Coronary artery (tissue), 2 donors: ENCODE results near the gene BMP8B.
A peak's percentile ranks its signal among the peaks of the same experiment; 100 is the strongest.
"Not testable (repeated sequence)": the region's sequence is repeated elsewhere in the genome, so short reads cannot be mapped to it uniquely, and the experiment has no call there.

Experiments
- DNase-seq: peaks from one replicate; pipeline ENCODE4 v3.0.0-alpha.2; 2017; ENCODE audit warnings: low spot score
- H3K27ac ChIP-seq, 2 donors: fragments of 200-600 bp; sonication (generic); one replicate each; pipeline ENCODE4 v1.5.1; 2016 to 2019
- H3K4me3 ChIP-seq: fragments of 200-600 bp; sonication (generic); 2 replicates; pipeline ENCODE4 v1.5.1; 2016; ENCODE audit warnings: mild to moderate bottlenecking, moderate library complexity
- TF ChIP-seq, protein P1 (sequence below): fragments of 200-600 bp; sonication (generic); IDR thresholded peaks from one replicate; pipeline ENCODE4 v1.5.1; 2019; ENCODE audit warnings: antibody characterized with exemption

Gene BMP8B

DNA sequence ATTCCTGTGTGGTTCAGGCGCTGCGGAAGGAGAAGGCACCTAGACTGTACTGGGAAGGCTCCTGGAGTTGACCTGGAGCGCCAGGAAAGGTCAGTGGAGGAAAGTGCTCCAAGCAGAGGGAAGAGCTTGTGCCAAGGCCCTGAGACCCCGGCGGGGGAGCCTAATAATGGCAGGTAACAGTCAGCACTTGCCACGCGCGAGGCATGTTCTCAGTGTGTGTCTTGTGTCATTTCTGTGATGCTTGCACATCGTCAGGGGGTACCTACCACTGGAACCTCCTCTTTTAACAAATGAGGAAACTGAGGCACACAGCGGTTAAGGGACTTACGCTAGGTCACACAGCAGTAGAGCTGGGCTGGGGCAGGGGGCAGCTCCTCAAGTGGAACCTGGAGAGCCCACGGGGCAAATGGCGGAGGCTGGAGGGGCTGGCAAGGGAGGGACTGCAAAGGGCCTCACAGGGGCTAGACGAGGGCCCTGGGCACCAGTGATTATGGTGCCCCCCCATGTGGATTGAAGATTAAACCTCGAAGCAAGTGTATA is 976 bp upstream of the BMP8B start:
- no peak for DNase-seq
- Histone ChIP-seq H3K27ac (no peak overlapping the region), H3K4me3 (peak overlapping the region; percentile 77)
- TF ChIP-seq, protein P1, sequence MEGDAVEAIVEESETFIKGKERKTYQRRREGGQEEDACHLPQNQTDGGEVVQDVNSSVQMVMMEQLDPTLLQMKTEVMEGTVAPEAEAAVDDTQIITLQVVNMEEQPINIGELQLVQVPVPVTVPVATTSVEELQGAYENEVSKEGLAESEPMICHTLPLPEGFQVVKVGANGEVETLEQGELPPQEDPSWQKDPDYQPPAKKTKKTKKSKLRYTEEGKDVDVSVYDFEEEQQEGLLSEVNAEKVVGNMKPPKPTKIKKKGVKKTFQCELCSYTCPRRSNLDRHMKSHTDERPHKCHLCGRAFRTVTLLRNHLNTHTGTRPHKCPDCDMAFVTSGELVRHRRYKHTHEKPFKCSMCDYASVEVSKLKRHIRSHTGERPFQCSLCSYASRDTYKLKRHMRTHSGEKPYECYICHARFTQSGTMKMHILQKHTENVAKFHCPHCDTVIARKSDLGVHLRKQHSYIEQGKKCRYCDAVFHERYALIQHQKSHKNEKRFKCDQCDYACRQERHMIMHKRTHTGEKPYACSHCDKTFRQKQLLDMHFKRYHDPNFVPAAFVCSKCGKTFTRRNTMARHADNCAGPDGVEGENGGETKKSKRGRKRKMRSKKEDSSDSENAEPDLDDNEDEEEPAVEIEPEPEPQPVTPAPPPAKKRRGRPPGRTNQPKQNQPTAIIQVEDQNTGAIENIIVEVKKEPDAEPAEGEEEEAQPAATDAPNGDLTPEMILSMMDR: no peak

DNA sequence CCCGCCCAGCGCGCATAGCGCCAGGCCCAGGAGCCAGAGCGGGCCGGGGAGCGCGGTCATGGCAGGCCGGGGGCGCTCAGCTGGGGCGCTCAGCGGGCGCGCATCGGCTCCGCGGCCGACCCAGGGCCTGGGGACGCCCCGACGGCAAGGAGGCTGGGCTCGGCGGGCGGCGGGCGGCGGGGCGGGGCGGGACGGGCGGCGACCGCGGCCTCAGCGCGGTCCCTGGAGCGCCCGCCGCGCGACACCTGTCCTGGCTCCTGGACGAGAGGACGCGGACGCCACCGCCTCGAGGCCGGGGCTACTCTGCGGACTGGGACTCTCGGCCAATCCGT is 273 bp downstream of the BMP8B start:
- TF ChIP-seq, protein P1: no peak
- DNase-seq: no peak
- Histone ChIP-seq H3K27ac (peak overlapping the region in 1 of 2 donors; percentile 45), H3K4me3 (peak overlapping the region; percentile 77)

DNA sequence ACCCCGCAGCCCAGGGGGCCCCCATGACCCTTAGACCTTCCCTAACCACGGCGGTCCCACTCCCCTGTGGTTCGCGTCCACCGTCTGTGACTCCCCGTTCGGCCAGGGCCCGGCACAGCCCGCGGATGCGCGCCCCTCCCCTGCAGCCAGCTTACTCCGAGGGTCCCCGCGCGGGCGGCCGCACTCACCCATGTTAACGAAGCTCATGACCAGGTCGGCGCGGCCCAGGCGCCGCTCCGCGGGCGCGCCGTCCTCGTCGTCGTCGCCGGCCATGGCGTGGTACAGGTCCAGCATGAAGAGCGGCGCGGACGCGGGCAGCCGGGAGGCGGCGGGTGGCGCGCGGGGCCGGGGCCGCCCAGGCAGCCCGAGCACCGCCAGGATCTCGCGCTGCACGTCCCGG is 701 bp downstream of the BMP8B start:
- not testable (repeated sequence) for H3K27ac ChIP-seq, DNase-seq
- H3K4me3 ChIP-seq: peak overlapping the region; percentile 77

DNA sequence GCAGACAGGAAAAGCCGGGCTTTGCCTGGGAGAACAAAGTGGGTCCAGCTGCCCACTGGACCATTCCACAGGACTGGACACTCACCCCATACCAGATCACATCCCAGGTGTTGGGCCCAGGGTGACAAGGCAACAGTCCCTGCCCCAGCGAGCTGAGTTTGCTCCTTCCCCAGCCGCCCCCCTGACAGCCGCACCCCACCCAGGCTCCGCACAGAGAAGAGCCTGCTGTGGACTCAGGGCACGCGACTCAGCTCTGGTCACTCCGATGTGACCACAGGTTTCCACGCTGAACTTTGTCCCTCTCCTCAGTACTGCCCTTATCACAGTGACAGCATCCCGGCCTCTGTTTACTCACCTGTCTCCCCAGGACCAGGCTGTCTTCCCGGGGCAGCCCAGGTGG is 1.2 kb downstream of the BMP8B start:
- no peak for DNase-seq
- H3K4me3 ChIP-seq: peak overlapping the region; percentile 77
- TF ChIP-seq, protein P1: no peak

DNA sequence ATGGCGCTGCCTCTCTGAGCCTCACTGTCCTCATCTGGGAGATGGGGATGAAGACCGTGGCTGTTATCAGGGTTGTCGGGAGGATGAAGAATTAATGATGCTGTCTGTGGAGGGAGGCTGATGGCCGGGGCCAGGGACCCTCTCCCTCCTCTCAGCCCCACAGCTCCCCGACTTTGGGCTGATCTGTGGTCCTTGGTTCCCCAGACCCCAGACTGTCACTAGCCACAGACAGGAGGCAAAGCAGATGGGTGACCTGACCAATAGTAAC is 1.6 kb downstream of the BMP8B start:
- not testable (repeated sequence) for H3K4me3 ChIP-seq, DNase-seq
- H3K27ac ChIP-seq: peak overlapping the region in 1 of 2 donors; percentile 4

More for the DNA sequence above, 1.2 kb downstream of the BMP8B start:
- H3K27ac ChIP-seq: no peak overlapping the region

DNA sequence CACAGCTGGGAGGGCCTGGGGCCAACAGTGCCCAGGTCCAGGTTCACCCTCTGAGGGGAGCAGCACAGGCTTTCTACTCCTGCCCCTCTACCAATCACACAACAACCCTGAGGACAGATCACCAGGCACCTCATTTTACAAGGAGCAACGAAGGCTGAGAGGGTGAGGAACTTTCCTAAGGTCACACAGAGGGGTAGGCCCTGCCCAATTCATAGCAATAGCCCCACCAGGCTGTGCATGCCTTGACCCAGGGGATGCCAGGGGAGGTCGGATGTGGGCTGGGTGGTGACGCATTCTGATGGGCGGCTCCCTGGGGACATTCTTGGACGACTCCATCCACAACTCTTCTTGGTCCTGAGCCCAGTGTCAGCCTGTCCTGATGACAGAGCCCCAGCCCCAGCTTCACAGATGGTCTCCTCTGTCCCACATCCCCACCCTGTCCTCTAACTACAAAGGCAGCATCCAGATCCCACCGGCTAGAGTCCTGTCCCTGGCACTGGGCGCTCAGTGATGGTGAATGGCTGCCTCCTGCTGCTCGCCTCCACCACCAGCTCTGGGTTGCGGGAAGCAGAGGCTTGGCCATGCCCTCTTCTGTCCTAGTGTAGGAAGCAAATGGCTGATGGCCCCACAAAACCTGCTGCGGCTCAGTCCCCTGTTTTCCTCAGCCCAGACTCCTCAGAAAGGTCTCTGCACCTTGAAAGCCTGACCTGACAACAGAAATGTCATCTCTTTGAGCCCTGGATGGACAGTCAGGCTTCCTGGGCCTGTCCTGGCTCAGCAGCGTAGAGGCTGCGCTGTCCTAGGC is 2.2 kb downstream of the BMP8B start:
- H3K4me3 ChIP-seq, DNase-seq: not testable (repeated sequence)
- H3K27ac ChIP-seq: peak overlapping the region in 1 of 2 donors; percentile 37

DNA sequence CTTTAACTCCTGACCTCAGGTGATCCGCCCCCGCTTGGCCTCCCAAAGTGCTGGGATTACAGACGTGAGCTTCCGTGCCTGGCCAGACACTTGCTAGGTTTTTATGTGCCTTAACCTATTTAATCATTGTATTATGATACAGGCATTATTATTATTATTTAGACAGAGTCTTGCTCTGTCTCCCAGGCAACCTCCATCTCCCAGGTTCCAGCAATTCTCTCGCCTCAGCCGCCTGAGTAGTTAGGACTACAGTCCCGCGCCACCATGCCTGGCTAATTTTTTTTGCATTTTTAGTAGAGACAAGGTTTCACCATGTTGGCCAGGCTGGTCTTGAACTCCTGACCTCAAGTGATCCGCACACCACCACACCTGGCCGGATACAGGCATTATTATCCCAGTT is 6.0 kb downstream of the BMP8B start:
- not testable (repeated sequence) for H3K27ac ChIP-seq, H3K4me3 ChIP-seq, DNase-seq

DNA sequence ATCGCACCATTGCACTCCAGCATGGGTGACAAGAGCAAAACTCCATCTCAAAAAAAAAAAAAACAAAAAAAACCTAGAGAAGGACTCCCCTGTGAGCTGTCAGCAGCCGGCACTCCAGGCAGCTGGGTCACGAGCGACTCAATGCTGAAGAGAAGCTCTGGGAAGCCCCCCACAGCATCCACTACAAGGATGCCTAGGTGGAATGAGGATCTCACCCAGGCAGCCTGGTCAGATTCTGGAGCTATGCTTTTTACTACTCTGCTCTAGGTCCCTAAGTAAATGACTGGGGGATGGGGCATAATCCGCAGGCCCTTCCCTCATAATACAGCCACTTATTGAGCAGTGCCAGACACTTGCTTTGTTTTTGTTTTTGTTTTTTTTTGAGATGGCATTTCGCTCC is 6.6 kb downstream of the BMP8B start:
- no peak for DNase-seq
- H3K4me3 ChIP-seq: no peak overlapping the region
- TF ChIP-seq, protein P1: no peak
- H3K27ac ChIP-seq: no peak overlapping the region

DNA sequence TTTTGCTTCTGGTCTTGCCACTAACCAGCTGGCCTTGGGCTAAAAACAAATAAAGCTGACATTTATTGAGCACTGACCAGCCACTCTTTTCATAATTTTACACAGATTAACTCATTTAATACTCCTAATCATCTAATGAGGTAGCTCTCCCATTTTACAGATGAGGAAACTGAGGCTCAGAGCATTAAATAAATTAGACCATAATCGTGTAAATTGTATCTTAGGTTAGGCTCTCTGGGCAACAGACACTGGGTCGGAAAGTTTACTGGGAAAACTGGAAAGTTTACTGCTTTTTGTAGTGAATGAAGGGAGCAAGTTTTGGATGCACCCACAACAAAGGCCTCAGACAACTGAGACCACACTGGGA is 7.3 kb downstream of the BMP8B start:
- TF ChIP-seq, protein P1: no peak
- Histone ChIP-seq H3K4me3 (no peak overlapping the region), H3K27ac (no peak overlapping the region)
- no peak for DNase-seq
